SK-N-SH (cell line): ENCODE measurements around the gene LMNTD2. TPM values are rescaled to one million over a fixed set of nuclear protein-coding genes. Genes with fewer than 3 reads are reported as not detected.

Source experiments
- polyA plus RNA-seq, 3 experiments: library from polyadenylated mRNA; depleted of rRNA; stranded (reverse); fragments of >200 nt; gene quantifications; 2 replicates each; pipeline ENCODE4 v1.2.3, GENCODE V29; 2012
- small RNA-seq, 7 experiments: library from RNA; depleted of rRNA; stranded (forward); fragments of <200 nt; gene quantifications; one replicate each; pipeline ENCODE3, GENCODE V24; 2012

The LMNTD2 gene
- polyA plus RNA-seq, 1 of the 3 experiments (the other 2 are of a cell fraction): 2.4 TPM

Small RNA genes within 50 kb of the gene (small RNA-seq; reads per million reads assigned to genes)
- gene MIR210: 14.9 to 295 (median 251) reads per million in 7 experiments

Other genes with a start within 250 kb of the LMNTD2 start
- 15.3 and 19.4 TPM in 2 replicates for gene IFITM1, start 246.7 kb downstream of the LMNTD2 start, polyA plus RNA-seq (2012; rRNA removed)
- gene IFITM3, start 239.9 kb downstream of the LMNTD2 start, polyA plus RNA-seq (2012; rRNA removed): 229 and 326 TPM in 2 replicates
- gene B4GALNT4, start 191.2 kb downstream of the LMNTD2 start, polyA plus RNA-seq (2012; rRNA removed): 58.6 and 66.7 TPM in 2 replicates
- 1.4 and 2.4 TPM in 2 replicates for gene PKP3, start 166.5 kb downstream of the LMNTD2 start, polyA plus RNA-seq (2012; rRNA removed)
- 22.4 and 32.5 TPM in 2 replicates for gene SIGIRR, start 145.7 kb downstream of the LMNTD2 start, polyA plus RNA-seq (2012; rRNA removed)
- 0.06 and 0.12 TPM in 2 replicates for gene ANO9, start 118.7 kb downstream of the LMNTD2 start, polyA plus RNA-seq (2012; rRNA removed)
- 25.6 and 28.6 TPM in 2 replicates for gene PTDSS2, start 110.5 kb downstream of the LMNTD2 start, polyA plus RNA-seq (2012; rRNA removed)
- gene RNH1, start 53.5 kb downstream of the LMNTD2 start, polyA plus RNA-seq (2012; rRNA removed): 135 and 147 TPM in 2 replicates
- 138 and 217 TPM in 2 replicates for gene HRAS, start 25.2 kb downstream of the LMNTD2 start, polyA plus RNA-seq (2012; rRNA removed)
- gene LRRC56, start 23.2 kb downstream of the LMNTD2 start, polyA plus RNA-seq (2012; rRNA removed): 1.2 and 1.4 TPM in 2 replicates
- gene RASSF7, start 232 bp upstream of the LMNTD2 start, polyA plus RNA-seq (2012; rRNA removed): 19.8 and 24.0 TPM in 2 replicates
- gene PHRF1, start 15.7 kb upstream of the LMNTD2 start, polyA plus RNA-seq (2012; rRNA removed): 18.8 and 22.7 TPM in 2 replicates
- 5.9 and 6.3 TPM in 2 replicates for gene IRF7, start 55.2 kb upstream of the LMNTD2 start, polyA plus RNA-seq (2012; rRNA removed)
- gene CDHR5, start 64.2 kb upstream of the LMNTD2 start, polyA plus RNA-seq (2012; rRNA removed): not detected in 2 replicates
- not detected in 2 replicates for gene SCT, start 66.4 kb upstream of the LMNTD2 start, polyA plus RNA-seq (2012; rRNA removed)
- gene DRD4, start 76.5 kb upstream of the LMNTD2 start, polyA plus RNA-seq (2012; rRNA removed): not detected in 2 replicates
- gene DEAF1, start 134.5 kb upstream of the LMNTD2 start, polyA plus RNA-seq (2012; rRNA removed): 36.0 and 40.6 TPM in 2 replicates
- gene TMEM80, start 135.1 kb upstream of the LMNTD2 start, polyA plus RNA-seq (2012; rRNA removed): 40.4 and 51.0 TPM in 2 replicates
- 0.67 and 0.74 TPM in 2 replicates for gene EPS8L2, start 145.5 kb upstream of the LMNTD2 start, polyA plus RNA-seq (2012; rRNA removed)
- 78.4 and 103 TPM in 2 replicates for gene TALDO1, start 186.7 kb upstream of the LMNTD2 start, polyA plus RNA-seq (2012; rRNA removed)
- 72.9 and 86.2 TPM in 2 replicates for gene GATD1, start 216.7 kb upstream of the LMNTD2 start, polyA plus RNA-seq (2012; rRNA removed)
- 2.9 and 3.6 TPM in 2 replicates for gene CEND1, start 229.4 kb upstream of the LMNTD2 start, polyA plus RNA-seq (2012; rRNA removed)
- gene SLC25A22, start 237.5 kb upstream of the LMNTD2 start, polyA plus RNA-seq (2012; rRNA removed): 40.2 and 50.9 TPM in 2 replicates
- 25.5 and 27.4 TPM in 2 replicates for gene PIDD1, start 244.5 kb upstream of the LMNTD2 start, polyA plus RNA-seq (2012; rRNA removed)
- gene RPLP2, start 249.2 kb upstream of the LMNTD2 start, polyA plus RNA-seq (2012; rRNA removed): 390 and 799 TPM in 2 replicates